ENCODE data around the gene SVIL.
"Not testable (repeated sequence)": the region's sequence is repeated elsewhere in the genome, so short reads cannot be mapped to it uniquely, and the experiment has no call there.

Gene SVIL

GRCh38 chr10:29446327-29446726 lies 188.4 kb downstream of the SVIL start:
- no peak for DNase-seq

GRCh38 chr10:29443745-29444523 lies 190.8 kb downstream of the SVIL start:
- no peak for DNase-seq

- DNase-seq, result no peak
Measured at GRCh38 chr10:29440981-29441380, 193.8 kb downstream of the SVIL start.

- not testable (repeated sequence) for DNase-seq
Measured at GRCh38 chr10:29439005-29439404, 195.8 kb downstream of the SVIL start.

- DNase-seq, result no peak
Measured at GRCh38 chr10:29438271-29438670, 196.5 kb downstream of the SVIL start.

- no peak for DNase-seq
Measured at GRCh38 chr10:29437871-29438270, 196.9 kb downstream of the SVIL start.

GRCh38 chr10:29435809-29436501 lies 198.8 kb downstream of the SVIL start:
- no peak for DNase-seq

- DNase-seq, result no peak
Measured at GRCh38 chr10:29434111-29434510, 200.7 kb downstream of the SVIL start.

- DNase-seq, result no peak
Measured at GRCh38 chr10:29431711-29432110, 203.1 kb downstream of the SVIL start.

GRCh38 chr10:29430101-29430500 lies 204.7 kb downstream of the SVIL start:
- no peak for DNase-seq

- no peak for DNase-seq
Measured at GRCh38 chr10:29428486-29428885, 206.3 kb downstream of the SVIL start.

- DNase-seq, result no peak
Measured at GRCh38 chr10:29427667-29428066, 207.1 kb downstream of the SVIL start.

- DNase-seq, result no peak
Measured at GRCh38 chr10:29426420-29426819, 208.4 kb downstream of the SVIL start.

- DNase-seq, result no peak
Measured at GRCh38 chr10:29424017-29424416, 210.8 kb downstream of the SVIL start.

GRCh38 chr10:29420744-29421143 lies 214.0 kb downstream of the SVIL start:
- DNase-seq, result no peak

- no peak for DNase-seq
Measured at GRCh38 chr10:29417324-29417723, 217.4 kb downstream of the SVIL start.

- no peak for DNase-seq
Measured at GRCh38 chr10:29415876-29416275, 218.9 kb downstream of the SVIL start.

GRCh38 chr10:29414501-29414900 lies 220.3 kb downstream of the SVIL start:
- DNase-seq, result no peak

- no peak for DNase-seq
Measured at GRCh38 chr10:29412485-29412884, 222.3 kb downstream of the SVIL start.

- no peak for DNase-seq
Measured at GRCh38 chr10:29411666-29412315, 223.0 kb downstream of the SVIL start.

- peak; percentile 68 for DNase-seq
Measured at GRCh38 chr10:29409241-29410054, 225.3 kb downstream of the SVIL start.

GRCh38 chr10:29408847-29409240 lies 225.9 kb downstream of the SVIL start:
- no peak for DNase-seq

Measured in GDM1 (cell line).